GM19395 (cell line): ENCODE results near the gene SLC52A3.
"Not testable (repeated sequence)": the region's sequence is repeated elsewhere in the genome, so short reads cannot be mapped to it uniquely, and the experiment has no call there.

Experiments used
- ATAC-seq: cut with Tn5 transposase; IDR thresholded peaks from one replicate; pipeline ENCODE4 v1.9.1; 2021; ENCODE audit warnings: mild to moderate bottlenecking, moderate library complexity; ENCODE audit not compliant: unreplicated experiment

SLC52A3 gene

GRCh38 chr20:768426-768978 is at the start of gene SLC52A3:
TSS of gene SLC52A3 (minus strand) at chr20:768500. CDS start at chr20:765774, 2,726 bp downstream.
- ATAC-seq = no peak

GRCh38 chr20:815914-816606 is 47.8 kb upstream of the SLC52A3 start:
- no peak for ATAC-seq

DNA sequence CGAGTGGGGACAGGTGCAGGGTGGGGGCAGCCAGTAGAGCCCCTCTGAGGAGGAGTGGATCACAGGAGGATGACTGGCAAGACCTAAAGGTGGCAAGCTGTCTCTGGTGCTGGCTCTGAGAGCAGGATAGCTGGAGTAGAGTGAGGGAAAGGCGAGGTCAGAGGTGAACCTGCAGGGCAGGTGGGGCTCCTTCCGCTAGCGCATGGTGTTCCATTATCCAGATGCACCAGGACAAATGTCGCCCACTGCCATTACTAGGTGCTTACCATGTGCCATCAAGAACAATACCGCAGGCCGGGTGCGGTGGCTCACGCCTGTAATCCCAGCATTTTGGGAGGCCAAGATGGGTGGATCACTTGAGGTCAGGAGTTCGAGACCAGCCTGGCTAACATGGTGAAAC is 46.9 kb upstream of the SLC52A3 start:
- no peak for ATAC-seq

DNA sequence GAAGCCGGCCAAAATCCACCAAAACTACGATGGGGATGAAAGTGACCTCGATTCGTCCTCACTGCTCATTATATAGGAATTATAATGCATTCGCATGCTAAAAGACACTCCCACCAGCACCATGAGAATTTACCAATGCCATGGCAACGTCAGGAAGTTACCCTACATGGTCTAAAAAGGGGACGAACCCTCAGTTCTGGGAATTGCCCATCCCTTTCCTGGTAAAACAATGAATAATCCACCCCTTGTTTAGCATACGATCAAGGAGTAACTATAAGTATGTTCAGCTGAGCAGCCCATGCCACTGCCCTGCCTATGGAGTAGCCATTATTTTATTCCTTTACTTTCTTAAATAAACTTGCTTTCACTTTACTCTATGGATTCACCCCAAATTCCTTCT is 45.1 kb upstream of the SLC52A3 start:
- ATAC-seq = no peak

DNA sequence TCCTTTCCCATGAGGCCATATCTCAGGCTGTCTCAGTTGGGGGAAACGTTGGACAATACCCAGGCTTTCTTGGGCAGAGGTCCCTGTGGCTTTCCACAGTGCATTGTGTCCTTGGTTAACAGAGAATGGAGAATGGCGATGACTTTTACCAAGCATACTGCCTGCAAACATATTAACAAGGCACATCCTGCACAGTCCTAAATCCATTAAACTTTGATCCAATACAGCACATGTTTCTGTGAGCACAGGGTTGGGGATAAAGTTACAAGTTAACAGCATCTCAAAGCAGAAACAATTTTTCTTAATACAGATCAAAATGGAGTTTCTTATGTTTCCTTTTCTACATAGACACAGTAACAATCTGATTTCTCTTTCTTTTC is 44.1 kb upstream of the SLC52A3 start:
- not testable (repeated sequence) for ATAC-seq

DNA sequence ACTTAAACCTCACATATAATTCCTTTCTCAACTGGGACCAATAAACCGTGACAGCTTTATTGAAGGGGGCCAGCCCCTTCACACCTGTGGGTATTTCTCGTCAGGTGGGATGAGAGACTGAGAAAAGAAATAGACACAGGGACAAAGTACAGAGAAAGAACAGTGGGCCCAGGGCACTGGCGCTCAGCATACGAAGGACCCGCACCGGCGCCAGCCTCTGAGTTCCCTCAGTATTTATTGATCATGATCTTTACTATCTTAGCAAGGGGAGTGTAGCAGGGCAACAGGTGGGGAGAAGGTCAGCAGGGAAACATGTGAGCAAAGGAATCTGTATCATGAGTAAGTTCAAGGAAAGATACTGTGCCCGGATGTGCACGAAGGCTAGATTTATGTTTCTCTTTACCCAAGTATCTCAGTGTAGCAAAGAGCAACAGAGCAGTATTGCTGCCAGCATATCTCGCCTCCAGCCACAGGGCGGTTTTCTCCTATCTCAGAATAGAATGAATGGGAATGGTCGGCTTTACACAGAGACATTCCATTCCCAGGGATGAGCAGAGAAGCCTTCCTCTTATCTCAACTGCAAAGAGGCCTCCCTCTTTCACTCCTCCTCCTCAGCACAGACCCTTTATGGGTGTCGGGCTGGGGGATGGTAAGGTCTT is 43.6 kb upstream of the SLC52A3 start:
- not testable (repeated sequence) for ATAC-seq

GRCh38 chr20:805713-806112 is 37.4 kb upstream of the SLC52A3 start:
- ATAC-seq = no peak

DNA sequence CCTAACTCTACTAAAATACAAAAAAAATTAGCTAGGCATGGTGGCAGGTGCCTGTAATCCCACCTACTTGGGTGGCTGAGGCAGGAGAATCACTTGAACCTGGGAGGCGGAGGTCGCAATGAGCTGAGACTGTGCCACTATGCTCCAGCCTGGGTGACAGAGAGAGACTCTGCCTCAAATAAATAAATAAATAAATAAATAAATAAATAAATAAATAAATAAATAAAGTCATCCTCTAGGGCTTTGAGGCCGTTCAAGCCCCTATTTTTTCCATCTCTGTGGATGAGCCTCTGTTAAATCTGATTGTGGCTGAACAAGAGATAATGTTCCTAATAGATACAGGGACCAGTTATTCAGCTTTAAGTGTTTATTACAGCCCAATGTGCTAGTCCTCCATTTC is 33.4 kb upstream of the SLC52A3 start:
- no peak for ATAC-seq

GRCh38 chr20:800026-800425 is 31.7 kb upstream of the SLC52A3 start:
- not testable (repeated sequence) for ATAC-seq

DNA sequence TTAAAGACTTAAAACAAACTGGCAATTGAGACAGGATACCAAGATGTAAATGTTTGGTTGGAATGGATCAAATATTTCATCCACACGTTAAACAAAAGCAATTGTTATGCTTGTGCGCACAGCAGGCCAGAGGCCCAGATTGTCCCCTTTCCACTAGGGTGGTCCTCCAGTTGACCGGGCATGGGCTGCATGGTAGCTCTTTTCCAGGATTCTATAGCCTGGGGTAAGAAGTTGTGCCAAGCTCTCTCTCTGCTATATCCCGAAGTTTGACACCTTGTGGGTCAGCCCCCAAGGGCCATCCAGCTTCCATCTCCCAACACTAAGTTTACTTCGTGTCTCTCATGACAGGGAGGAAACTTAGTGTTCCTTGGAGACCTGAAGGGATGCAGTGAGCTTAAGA is 30.4 kb upstream of the SLC52A3 start:
- ATAC-seq = not testable (repeated sequence)

DNA sequence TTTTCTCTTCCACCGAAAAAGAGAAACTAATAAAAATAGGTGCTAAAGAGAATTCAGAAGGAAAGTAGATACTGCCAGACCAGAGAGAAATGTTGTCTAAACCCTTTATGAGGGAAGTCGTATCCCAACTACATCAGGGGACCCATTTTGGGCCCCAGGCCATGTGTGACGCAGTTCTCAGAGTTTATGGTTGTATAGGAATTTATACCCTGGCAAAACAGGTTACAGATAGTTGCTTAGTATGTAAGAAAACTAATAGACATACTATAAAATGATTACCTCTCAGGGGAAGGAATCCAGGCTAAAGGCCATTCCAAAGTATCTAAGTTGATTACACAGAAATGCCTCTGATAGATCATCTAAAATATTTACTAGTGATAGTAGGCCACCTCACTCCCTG is 28.6 kb upstream of the SLC52A3 start:
- ATAC-seq = no peak

- no peak for ATAC-seq
Measured at GRCh38 chr20:792248-792647, 23.9 kb upstream of the SLC52A3 start.

DNA sequence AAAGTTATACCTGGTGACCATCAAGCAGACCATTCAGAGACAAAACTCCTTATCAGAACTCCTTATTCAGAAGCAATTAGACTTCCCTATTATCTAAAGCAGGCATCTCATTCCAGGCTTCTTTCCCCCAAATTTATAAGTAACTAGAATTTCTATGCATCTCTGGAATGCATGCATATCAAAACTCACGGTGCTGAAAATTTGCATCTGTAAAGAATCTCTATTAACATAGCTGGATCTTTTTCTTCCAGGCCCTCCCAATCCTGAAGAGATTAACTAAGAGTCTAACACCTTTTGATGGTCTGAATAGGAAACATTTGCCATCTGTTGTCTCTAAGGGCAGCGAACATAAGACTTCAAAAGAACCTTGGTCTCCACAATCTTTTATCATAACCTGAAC is 22.8 kb upstream of the SLC52A3 start:
- no peak for ATAC-seq

DNA sequence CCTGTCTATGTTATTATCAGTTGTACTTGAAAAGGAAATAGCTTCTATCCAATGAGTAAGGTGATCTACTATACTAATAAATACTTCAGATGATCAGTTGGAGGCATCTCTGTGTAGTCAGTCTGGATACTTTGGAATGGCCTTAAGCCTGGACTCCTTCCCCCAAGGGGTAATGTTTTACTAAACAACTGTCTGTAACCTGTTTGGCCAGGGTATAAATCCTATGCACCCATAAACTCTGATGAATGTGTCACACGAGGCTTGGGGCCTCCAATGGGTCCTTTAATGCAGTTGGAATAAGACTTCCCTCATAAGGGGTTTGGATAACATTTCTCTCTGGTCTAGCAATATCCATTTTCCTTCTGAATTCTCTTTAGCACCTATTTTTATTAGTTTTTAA is 19.5 kb upstream of the SLC52A3 start:
- no peak for ATAC-seq

- no peak for ATAC-seq
Measured at GRCh38 chr20:779771-780170, 11.5 kb upstream of the SLC52A3 start.

DNA sequence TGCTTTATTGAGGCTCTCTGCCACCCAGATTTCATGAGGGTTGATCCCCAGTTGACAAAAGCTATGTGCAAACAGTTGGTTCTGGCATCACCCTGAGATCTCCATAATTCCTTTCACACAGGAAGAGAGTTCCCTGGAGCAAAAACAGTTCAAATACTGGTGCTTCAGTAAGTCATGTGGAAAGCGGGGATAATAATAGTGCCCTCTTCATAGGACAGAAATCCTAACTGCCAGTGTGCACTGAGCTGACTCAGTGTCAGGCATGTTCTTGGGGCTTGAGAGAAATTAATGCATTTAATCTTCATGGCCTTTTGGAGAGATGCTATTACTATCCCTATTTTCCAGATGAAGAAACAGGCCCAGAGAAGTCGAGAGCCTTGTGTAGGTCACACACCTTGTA is 7.9 kb upstream of the SLC52A3 start:
- ATAC-seq = no peak

GRCh38 chr20:775679-776135 is 7.4 kb upstream of the SLC52A3 start:
- ATAC-seq = no peak

DNA sequence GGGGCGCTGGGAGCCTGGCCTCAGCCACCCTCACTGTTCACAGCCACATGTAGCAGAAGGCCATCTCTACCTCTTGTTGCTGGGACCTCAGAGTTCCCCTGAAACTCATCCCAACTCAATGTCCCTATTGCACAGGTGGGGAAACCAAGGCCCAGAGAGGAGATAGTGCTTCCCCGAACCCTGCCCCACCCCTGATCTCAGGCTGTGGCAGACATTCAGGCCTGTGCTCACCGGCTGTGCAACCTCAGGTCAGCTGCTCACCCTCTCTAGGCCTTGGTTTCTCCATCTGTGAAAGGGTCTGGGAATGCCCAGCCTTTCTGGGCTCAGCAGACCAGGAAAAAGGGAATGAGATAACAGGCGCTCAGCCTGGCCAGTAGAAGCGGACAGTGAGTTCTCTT is 6.4 kb upstream of the SLC52A3 start:
- no peak for ATAC-seq

DNA sequence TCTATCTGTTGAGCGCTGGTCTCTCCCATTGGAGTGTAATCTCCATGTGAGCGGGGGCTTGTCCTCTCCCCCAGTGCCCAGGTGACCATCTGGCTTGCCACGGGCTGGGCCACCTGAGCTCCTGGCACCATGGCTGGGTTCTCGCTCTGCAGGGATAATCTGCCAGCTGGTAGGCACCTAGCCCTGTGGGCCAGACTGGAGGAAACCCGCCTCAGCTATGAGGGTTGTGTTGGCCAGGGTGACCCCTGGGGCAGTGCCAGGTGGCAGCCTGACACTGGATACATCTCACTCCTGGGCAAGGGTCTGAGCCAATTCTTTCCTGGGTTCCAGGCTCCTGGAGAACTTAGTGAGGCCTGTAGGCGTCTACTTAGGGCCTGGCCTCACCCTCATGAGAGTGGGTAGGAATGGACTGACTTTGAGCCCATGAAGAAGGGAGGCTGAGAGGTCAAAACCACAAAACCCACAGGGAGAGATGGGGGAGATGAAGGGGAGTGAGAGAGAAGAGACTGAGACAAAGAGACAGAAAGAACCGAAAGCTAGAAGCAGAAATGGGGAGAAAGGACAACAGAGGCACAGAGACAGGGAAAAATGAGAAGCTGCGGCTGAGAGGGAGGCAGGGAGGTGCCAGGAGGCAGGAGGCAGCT is 5.8 kb upstream of the SLC52A3 start:
- ATAC-seq = no peak

- no peak for ATAC-seq
Measured at GRCh38 chr20:772806-773205, 4.5 kb upstream of the SLC52A3 start.

GRCh38 chr20:771741-772464 is 3.6 kb upstream of the SLC52A3 start:
- no peak for ATAC-seq
